Skeletal muscle cell (primary cell): Measurements from ENCODE around the gene IFIT5.

ENCODE experiments used
- DNase-seq: peaks from one replicate; pipeline ENCODE4 v3.0.0-alpha.2; 2010; ENCODE audit warnings: low read depth
- H3K4me3 ChIP-seq: 2 replicates; pipeline ENCODE4 v1.5.1; 2011; ENCODE audit warnings: low read depth, mild to moderate bottlenecking, control low read depth, low read length, moderate library complexity

The IFIT5 gene

GRCh38 chr10:89469517-89469916, 55.1 kb downstream of the IFIT5 start:
- H3K4me3 ChIP-seq: no peak overlapping the region
- DNase-seq: no peak
